GM21390 (cell line): ENCODE results near the gene C1orf232.

Experiments
- ATAC-seq: cut with Tn5 transposase; IDR thresholded peaks from one replicate; pipeline ENCODE4 v1.9.1; 2021; ENCODE audit not compliant: unreplicated experiment

C1orf232 gene

GRCh38 chr1:26168410-26169197, at the start of gene C1orf232:
TSS of gene C1orf232 (minus strand) at chr1:26168963. CDS start at chr1:26168499, 464 bp downstream.
- ATAC-seq = no peak

GRCh38 chr1:26215246-26215645, 46.5 kb upstream of the C1orf232 start:
- no peak for ATAC-seq

GRCh38 chr1:26213335-26213905, 44.7 kb upstream of the C1orf232 start:
- ATAC-seq = no peak

- no peak for ATAC-seq
Measured at GRCh38 chr1:26212726-26213125, 44.0 kb upstream of the C1orf232 start.

GRCh38 chr1:26210147-26210870, 41.5 kb upstream of the C1orf232 start:
- no peak for ATAC-seq

- ATAC-seq = no peak
Measured at GRCh38 chr1:26203642-26204318, 35.0 kb upstream of the C1orf232 start.

- ATAC-seq = no peak
Measured at GRCh38 chr1:26200413-26200812, 31.6 kb upstream of the C1orf232 start.

GRCh38 chr1:26197813-26198212, 29.1 kb upstream of the C1orf232 start:
- no peak for ATAC-seq

GRCh38 chr1:26197301-26197700, 28.5 kb upstream of the C1orf232 start:
- no peak for ATAC-seq

GRCh38 chr1:26195805-26196204, 27.0 kb upstream of the C1orf232 start:
- no peak for ATAC-seq

GRCh38 chr1:26191739-26192138, 23.0 kb upstream of the C1orf232 start:
- ATAC-seq = no peak

GRCh38 chr1:26190373-26190987, 21.7 kb upstream of the C1orf232 start, which contains the start of gene CATSPER4:
TSS of gene CATSPER4 (plus strand) at chr1:26190602. CDS start at chr1:26190628, 26 bp downstream.
- no peak for ATAC-seq

- ATAC-seq = no peak
Measured at GRCh38 chr1:26189751-26190275, 21.1 kb upstream of the C1orf232 start.

- no peak for ATAC-seq
Measured at GRCh38 chr1:26189331-26189730, 20.6 kb upstream of the C1orf232 start.

- no peak for ATAC-seq
Measured at GRCh38 chr1:26188477-26188876, 19.7 kb upstream of the C1orf232 start.

- no peak for ATAC-seq
Measured at GRCh38 chr1:26187882-26188281, 19.1 kb upstream of the C1orf232 start.

GRCh38 chr1:26184883-26185282, 16.1 kb upstream of the C1orf232 start:
- no peak for ATAC-seq

GRCh38 chr1:26184086-26184485, 15.3 kb upstream of the C1orf232 start:
- no peak for ATAC-seq

- ATAC-seq = no peak
Measured at GRCh38 chr1:26182383-26182696, 13.6 kb upstream of the C1orf232 start.

- ATAC-seq = no peak
Measured at GRCh38 chr1:26181586-26182382, 13.0 kb upstream of the C1orf232 start.
